ENCODE results near the gene NADSYN1.

NADSYN1 gene

GRCh38 chr11:71446942-71447688 lies 5.9 kb upstream of the NADSYN1 start:
- H3K27ac ChIP-seq (ENCODE audit: low read length): peak overlapping the region; percentile 70
- H4K20me1 ChIP-seq (ENCODE audit: insufficient read depth, low read length): no peaks in the 10 kb centered on the region
- peaks cover 57% of the 10 kb centered on the region for H3K36me3 ChIP-seq (ENCODE audit: insufficient read depth, low read length)

GRCh38 chr11:71447791-71448256 lies 5.2 kb upstream of the NADSYN1 start:
- peak overlapping the region; percentile 67 for H2AFZ ChIP-seq (ENCODE audit: low read depth, low read length)
- no peaks in the 10 kb centered on the region for H3K27me3 ChIP-seq (ENCODE audit: insufficient read depth, low read length, poor library complexity)
- peaks cover 53% of the 10 kb centered on the region for H3K36me3 ChIP-seq (ENCODE audit: insufficient read depth, low read length)
- no peaks in the 10 kb centered on the region for H4K20me1 ChIP-seq (ENCODE audit: insufficient read depth, low read length)
- H3K4me1 ChIP-seq (ENCODE audit: insufficient read depth, low read length): peaks cover 49% of the 10 kb centered on the region
- peak overlapping the region; percentile 44 to 65; a peak in 3 of 4 replicates for H3K4me3 ChIP-seq (ENCODE audit: low read depth in 1 of 2, low read length in 2 of 2)
- DNase-seq (peak; percentile 48), ATAC-seq (ENCODE audit: insufficient read depth, low read depth) (peak; percentile 37)
- peak overlapping the region; percentile 97 for H3K4me2 ChIP-seq (ENCODE audit: insufficient read depth, low read length)
- peak overlapping the region; percentile 70 for H3K27ac ChIP-seq (ENCODE audit: low read length)
- H3K9ac ChIP-seq (ENCODE audit: low read depth, low read length): peak overlapping the region; percentile 71
- peaks cover 49% of the 10 kb centered on the region for H3K79me2 ChIP-seq (ENCODE audit: insufficient read depth, low read length)
- H3K9me3 ChIP-seq (ENCODE audit: insufficient read depth, low read length, severe bottlenecking): peaks cover 6% of the 10 kb centered on the region
- TF ChIP-seq CTCF (IDR thresholded peaks at IDR 0.05; ENCODE audit: borderline replicate concordance, extremely low read depth, low read length, poor library complexity, severe bottlenecking) (no peak), EZH2 (IDR thresholded peaks at IDR 0.05; ENCODE audit: borderline replicate concordance, low read depth, low read length, severe bottlenecking) (no peak)

More at GRCh38 chr11:71446942-71447688, 5.9 kb upstream of the NADSYN1 start:
- DNase-seq: no peak
- Histone ChIP-seq H3K9ac (ENCODE audit: low read depth, low read length) (peak overlapping the region; percentile 71), H3K27me3 (ENCODE audit: insufficient read depth, low read length, poor library complexity) (no peaks in the 10 kb centered on the region), H3K4me1 (ENCODE audit: insufficient read depth, low read length) (peaks cover 44% of the 10 kb centered on the region), H3K4me2 (ENCODE audit: insufficient read depth, low read length) (peak overlapping the region; percentile 97), H3K79me2 (ENCODE audit: insufficient read depth, low read length) (peaks cover 49% of the 10 kb centered on the region), H3K9me3 (ENCODE audit: insufficient read depth, low read length, severe bottlenecking) (peaks cover 6% of the 10 kb centered on the region), H2AFZ (ENCODE audit: low read depth, low read length) (peak overlapping the region; percentile 67), H3K4me3 (ENCODE audit: low read depth in 1 of 2, low read length in 2 of 2) (peak overlapping the region; percentile 44 to 65; a peak in 3 of 4 replicates)
- no peak for ATAC-seq (ENCODE audit: insufficient read depth, low read depth)
- TF ChIP-seq CTCF (IDR thresholded peaks at IDR 0.05; ENCODE audit: borderline replicate concordance, extremely low read depth, low read length, poor library complexity, severe bottlenecking): no peak
- TF ChIP-seq EZH2 (IDR thresholded peaks at IDR 0.05; ENCODE audit: borderline replicate concordance, low read depth, low read length, severe bottlenecking): no peak

GRCh38 chr11:71448257-71449171 lies 4.5 kb upstream of the NADSYN1 start, which contains the start of gene DHCR7:
TSS of gene DHCR7 (minus strand) at chr11:71448393. CDS start at chr11:71444952, 3,441 bp downstream.
- H3K36me3 ChIP-seq (ENCODE audit: insufficient read depth, low read length): peaks cover 48% of the 10 kb centered on the region
- DNase-seq (peak; percentile 96), ATAC-seq (ENCODE audit: insufficient read depth, low read depth) (peak; percentile 87)
- H4K20me1 ChIP-seq (ENCODE audit: insufficient read depth, low read length): no peaks in the 10 kb centered on the region
- TF ChIP-seq EZH2 (IDR thresholded peaks at IDR 0.05; ENCODE audit: borderline replicate concordance, low read depth, low read length, severe bottlenecking): no peak
- no peak for TF ChIP-seq CTCF (IDR thresholded peaks at IDR 0.05; ENCODE audit: borderline replicate concordance, extremely low read depth, low read length, poor library complexity, severe bottlenecking)
- H2AFZ ChIP-seq (ENCODE audit: low read depth, low read length): peak within 1 kb of the TSS; percentile 70
- H3K9me3 ChIP-seq (ENCODE audit: insufficient read depth, low read length, severe bottlenecking): peaks cover 6% of the 10 kb centered on the region
- H3K4me1 ChIP-seq (ENCODE audit: insufficient read depth, low read length): peaks cover 52% of the 10 kb centered on the region
- peak within 1 kb of the TSS; percentile 97 for H3K4me2 ChIP-seq (ENCODE audit: insufficient read depth, low read length)
- peaks cover 54% of the 10 kb centered on the region for H3K79me2 ChIP-seq (ENCODE audit: insufficient read depth, low read length)
- peak within 1 kb of the TSS; percentile 70 for H3K27ac ChIP-seq (ENCODE audit: low read length)
- H3K9ac ChIP-seq (ENCODE audit: low read depth, low read length): peak within 1 kb of the TSS; percentile 71
- H3K4me3 ChIP-seq (ENCODE audit: low read depth in 1 of 2, low read length in 2 of 2): peak within 1 kb of the TSS; percentile 65
- H3K27me3 ChIP-seq (ENCODE audit: insufficient read depth, low read length, poor library complexity): no peaks in the 10 kb centered on the region

Measured in DND-41 (cell line).